Kidney tubule cell (primary cell): ENCODE data around the gene ERVMER34-1.

Source experiments
- DNase-seq: peaks from one replicate; pipeline ENCODE4 v3.0.0-alpha.2; 2018; ENCODE audit warnings: low spot score

ERVMER34-1 gene, protein sequence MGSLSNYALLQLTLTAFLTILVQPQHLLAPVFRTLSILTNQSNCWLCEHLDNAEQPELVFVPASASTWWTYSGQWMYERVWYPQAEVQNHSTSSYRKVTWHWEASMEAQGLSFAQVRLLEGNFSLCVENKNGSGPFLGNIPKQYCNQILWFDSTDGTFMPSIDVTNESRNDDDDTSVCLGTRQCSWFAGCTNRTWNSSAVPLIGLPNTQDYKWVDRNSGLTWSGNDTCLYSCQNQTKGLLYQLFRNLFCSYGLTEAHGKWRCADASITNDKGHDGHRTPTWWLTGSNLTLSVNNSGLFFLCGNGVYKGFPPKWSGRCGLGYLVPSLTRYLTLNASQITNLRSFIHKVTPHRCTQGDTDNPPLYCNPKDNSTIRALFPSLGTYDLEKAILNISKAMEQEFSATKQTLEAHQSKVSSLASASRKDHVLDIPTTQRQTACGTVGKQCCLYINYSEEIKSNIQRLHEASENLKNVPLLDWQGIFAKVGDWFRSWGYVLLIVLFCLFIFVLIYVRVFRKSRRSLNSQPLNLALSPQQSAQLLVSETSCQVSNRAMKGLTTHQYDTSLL

DNA sequence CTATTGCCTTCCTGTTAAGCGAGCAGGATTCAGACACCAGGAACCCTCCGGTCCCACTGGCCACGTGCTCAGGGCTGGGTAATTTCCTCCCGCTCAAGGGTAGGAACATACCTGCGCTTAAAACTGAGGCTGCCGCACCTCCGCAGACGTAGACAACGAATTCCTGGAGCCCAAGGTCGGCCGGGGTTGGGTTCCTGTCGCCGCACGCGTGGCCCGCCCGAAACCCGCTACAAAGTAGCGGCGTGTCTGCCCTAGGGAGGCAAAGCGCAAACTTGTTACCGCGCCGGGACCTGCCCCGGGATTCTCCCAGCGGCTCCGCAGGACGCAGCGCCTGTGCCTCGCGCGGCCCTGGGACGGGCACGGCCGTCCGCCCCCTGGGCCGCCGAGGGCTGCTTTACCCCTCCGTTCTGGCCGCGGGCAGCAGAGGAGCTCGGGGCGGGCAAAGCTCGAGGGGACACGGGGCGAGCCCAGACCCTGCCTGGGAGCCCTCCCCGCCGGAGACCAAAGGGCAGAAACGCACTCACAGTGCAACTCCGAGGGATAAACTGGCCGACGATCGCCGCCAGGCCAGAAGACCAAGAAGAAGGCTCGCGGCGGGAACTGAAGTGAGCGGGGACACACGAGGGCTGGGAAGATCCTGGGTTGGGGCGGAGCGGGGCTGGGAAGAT, at the start of gene ERVMER34-1:
Gene ERVMER34-1, minus strand, starts transcription at position 607 of the 668 bp plus-strand sequence. CDS start 5,905 bp downstream, outside the sequence.
- peak; percentile 44 for DNase-seq

DNA sequence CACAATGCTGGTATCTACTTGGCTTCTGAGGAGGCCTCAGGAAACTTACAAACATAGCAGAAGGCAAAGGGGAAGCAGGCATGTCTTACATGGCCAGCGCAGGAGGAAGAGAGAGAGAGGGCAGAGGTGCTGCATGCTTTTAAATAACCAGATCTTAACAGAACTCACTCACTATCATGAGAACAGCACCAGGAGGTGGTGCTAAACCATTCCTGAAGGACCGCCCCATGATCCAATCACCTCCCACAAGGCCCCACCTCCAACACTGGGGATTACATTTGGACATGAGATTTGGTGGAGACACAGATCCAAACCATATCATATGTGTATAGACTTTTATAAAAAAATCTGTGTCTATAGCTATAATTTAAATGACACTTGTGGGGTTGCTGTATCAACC, 48.6 kb upstream of the ERVMER34-1 start:
- DNase-seq, result no peak

DNA sequence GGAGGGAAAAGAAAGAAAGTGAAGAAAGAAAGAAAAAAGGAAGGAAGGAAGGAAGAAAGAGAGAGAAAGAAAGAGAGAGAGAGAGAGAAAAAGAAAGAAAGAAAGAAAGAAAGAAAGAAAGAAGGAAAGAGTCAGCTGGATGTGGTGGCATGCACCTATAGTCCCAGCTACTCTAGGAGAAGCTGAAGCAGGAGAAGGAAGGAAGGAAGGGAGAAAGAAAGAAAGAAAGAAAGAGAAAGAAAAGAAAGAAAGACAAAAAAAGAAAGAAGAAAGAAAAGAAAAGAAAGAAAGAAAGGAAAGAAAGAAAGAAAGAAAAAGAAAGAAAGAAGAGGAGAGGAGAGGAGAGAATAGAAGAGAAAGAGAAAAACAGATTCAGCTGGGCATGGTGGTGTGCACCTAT, 44.3 kb upstream of the ERVMER34-1 start:
- no peak for DNase-seq

DNA sequence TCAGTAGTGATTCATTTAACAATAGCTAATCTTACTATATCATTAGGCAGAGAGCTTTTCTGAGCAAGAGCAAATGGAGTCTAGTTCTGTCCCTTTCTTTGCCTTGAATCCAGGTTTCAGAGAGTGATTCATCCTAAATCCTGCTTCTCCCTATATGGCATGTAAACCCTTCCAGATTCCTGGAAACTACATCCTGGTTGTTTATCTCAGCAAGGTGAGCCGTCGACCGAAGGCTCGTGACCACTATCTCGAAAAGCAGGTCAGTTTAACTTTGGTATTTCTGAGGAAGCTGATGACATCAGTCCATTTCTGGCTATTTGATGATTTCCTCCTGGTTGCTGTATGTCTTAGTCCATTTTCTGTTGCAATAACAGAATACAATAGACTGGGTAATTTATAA, 40.7 kb upstream of the ERVMER34-1 start:
- peak; percentile 55 for DNase-seq

DNA sequence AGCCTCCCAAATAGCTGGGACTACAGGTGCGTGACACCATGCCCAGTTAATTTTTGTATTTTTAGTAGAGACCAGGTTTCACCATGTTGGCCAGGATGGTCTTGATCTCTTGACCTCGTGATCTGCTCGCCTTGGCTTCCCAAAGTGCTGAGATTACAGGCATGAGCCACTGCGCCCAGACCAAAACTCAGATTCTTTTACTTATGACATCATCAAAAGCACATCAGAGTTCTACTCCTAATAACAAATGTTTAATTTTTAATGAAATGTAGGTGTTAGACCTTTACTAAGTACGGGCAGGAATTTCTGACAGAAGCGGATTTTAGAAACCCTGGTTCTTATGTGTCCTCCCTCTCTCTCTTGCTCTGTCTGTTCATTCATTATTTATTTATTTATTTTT, 38.5 kb upstream of the ERVMER34-1 start:
- no peak for DNase-seq

DNA sequence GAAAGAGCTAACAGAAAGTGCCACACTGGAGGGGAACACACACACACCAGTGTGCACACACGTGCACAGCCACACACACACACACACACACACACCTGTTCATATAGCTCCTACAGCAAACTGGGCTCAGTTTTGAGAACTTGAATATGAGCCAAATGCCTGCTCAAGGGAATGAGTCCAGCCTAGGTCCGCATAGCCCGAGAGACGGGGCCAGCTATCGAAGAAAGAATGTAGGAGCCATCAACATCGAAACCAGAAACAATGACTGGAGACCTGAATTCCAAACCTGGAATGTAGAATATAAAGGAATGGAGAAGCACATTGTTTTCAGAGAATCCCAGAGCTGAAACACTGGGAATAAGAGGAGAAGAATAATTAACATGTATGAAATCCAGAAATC, 37.6 kb upstream of the ERVMER34-1 start:
- DNase-seq, result peak; percentile 28

DNA sequence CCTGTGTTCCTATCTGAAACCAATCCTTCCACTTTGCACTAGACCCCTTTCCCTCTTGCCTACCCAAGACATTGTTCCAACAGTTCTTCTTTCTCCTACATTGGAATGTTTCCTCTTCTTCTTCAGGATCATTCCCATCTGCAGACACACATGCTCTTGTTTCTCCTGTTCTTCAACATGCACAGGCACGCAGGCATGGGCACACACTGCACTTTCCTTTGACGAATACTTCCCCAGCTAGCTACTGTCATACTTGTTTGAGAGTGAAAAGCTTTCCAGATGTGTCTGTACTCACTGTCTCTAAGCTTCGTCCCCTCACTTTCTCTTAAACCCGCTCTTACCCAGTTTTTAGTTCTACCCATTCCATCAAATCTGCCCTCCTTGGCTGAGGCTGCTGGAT, 31.8 kb upstream of the ERVMER34-1 start:
- DNase-seq, result no peak

DNA sequence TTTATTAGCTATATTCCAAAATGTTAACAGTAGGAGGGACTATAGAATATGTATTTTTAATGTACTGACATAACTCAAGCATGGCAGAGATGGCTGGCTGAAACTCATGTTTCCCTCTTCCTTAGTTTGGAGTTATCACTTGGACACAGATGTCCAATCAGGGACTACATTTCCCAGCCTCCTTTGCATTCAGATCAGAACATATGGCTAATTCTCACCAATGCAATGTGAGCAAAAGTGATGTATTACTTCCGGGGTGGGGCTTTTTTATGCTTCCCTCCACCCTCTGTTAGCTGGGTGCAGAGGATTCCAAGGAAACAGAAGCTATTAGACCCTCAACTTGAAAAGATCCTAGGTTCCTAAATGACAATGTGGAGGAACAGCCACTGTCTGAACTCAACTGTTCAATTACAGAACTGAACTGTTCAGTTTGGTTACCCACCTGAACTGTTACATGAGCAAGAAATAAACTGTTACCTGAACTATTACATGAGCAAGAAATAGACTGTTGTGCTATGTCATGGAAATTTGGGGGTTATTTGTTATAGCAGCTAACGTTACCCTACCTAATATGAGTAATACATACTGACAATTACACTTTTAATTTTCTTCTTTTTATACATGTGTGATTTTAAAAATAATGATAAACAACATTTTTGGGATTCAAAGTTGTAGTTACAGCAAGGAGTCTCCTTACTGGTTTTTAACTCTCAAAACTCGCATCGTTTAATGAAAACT, 29.6 kb upstream of the ERVMER34-1 start:
- DNase-seq, result no peak

DNA sequence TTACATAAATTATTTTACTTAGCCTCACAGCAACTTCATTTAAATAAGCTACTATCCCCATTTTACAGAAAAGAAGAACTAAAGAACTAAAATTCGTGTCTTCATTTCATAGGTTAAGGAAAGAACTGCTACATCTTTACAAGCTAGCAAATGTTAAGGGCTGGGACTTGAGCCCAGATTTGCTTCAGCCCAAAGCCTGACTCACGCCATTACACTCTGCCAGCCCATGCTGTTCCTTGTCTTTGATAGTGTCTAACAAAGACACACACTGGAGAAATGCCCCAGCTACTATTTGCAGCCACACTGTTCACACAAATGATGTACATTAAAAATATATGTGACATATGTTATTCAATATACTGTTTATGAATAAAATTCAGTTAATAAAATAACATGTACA, 29.0 kb upstream of the ERVMER34-1 start:
- DNase-seq, result no peak

DNA sequence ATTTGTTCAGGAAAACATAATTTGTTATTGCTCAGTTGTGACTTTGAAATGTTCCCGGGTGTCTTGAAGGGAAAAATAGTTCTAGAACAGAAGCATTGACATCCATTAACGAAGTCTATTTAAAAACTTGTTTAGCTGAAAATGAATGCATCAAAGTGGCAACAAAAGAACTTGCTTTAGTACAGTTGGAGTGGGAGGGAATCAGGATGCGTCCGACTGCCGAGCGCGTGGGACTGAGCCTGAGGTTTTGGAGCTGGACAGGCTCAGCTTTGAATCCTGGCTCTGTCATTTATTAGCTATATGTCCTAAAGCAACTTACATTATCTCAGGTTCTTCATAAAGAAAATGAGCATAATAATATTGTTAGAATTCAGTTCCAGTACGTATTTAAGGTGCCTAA, 9.0 kb upstream of the ERVMER34-1 start:
- DNase-seq, result no peak

DNA sequence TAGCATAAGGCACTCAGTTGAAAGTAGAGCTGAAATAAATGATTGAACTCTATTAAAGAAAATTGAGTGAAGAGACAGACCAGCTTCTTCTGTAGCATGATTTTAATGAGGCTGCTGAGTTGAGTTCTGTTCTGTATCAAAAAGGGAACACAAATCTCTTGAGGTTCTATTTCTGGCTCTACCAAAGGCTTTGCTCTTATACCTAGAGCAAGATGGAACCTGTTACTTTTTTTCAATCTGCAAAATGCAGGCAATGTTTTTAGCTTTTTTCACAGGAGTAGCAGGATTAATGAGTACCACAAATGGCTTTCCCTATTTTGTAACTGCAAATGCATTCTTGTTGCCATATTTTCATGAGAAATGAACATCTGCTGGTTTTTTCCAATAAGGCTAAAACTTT, 4.2 kb upstream of the ERVMER34-1 start:
- DNase-seq, result no peak

DNA sequence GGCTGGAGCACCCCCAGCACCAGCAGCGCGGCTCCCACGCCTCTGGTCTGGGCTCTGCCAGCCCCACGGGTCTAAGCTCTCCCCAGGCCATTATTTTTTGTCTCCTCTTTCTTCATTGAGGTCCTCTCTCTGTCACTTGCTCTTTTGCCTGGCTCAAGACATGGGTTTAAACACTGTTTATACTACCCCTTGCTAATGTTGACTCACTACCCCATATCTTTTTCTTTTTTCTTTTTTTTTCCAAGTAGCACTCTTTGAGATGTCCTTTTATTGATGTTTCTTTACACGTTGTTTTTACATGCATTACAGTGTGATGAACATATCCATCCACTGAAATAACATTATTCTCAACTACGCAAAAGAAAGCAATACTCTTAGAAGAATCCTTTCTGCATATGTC, 1.7 kb upstream of the ERVMER34-1 start:
- DNase-seq, result no peak

DNA sequence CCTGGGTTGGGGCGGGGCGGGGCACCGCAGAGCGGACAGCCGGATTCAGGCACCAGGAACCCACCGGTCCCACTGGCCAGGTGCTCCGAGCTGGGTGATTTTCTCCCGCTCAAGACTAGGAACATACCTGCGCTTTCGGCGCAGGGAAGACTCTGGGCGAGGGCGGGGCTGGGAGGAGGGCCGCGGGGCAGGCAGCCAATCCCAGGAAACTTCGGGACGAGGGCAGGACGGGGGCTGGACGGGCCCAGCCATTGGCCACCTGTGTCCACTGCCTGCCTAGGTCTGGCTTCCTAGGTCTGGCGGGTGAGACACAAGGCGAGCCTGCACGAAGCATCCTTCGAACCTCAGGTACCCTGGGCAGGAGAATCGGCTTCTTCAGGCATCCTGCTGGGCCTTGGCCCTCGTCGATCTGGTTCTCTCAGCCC, 274 bp upstream of the ERVMER34-1 start:
- DNase-seq, result peak; percentile 86

DNA sequence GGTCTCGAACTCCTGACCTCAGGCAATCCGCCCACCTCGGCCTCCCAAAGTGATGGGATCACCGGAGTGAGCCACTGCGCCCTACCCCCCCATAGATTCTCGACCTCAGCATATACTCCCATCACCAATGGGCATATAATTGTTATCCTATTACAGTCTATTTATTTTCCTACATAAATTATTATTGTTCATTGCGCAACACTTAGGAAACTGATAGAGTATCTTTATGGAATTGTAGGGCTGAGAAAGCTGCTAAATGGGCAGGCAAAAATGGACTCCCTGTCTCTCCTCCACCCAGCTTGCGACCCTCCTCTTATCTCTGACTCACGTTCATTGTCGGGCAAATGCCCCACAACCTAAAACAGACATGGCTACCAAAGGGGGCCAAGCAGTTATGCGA, 1.0 kb downstream of the ERVMER34-1 start:
- DNase-seq, result no peak

DNA sequence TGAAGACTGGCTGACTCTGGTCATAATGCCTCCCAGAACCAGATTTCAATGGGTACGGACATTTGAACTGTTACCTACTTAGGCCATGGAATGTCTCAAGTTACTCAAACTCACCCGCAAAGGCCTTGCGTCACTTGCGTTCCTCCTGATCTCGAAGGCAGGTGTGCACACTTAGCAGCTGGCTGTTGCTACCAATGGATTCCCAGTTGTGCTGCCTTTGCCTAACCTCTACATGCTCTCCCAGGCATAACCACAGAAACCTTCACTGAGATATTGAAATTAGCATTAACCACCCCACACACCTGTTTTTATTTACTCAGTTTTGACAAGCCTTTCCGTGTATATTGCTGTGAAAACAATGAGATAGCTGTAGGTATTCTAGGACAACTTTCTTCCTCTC, 2.8 kb downstream of the ERVMER34-1 start:
- DNase-seq, result no peak

DNA sequence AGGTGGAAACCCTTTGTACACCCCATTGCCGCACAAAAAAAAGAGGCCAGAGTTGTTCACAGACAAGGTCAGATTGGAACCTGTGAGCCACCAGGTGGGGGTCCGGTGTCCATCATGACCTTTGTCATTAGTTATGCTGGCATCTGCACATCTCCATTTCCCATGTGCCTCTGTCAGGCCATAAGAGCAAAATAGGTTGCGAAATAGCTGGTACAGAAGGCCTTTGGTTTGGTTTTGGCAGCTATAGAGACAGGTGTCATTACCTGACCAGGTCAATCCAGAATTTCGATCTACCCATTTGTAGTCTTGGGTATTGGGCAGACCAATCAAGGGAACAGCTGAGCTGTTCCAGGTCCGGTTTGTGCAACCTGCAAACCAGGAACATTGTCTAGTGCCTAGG, 6.6 kb downstream of the ERVMER34-1 start:
- no peak for DNase-seq

DNA sequence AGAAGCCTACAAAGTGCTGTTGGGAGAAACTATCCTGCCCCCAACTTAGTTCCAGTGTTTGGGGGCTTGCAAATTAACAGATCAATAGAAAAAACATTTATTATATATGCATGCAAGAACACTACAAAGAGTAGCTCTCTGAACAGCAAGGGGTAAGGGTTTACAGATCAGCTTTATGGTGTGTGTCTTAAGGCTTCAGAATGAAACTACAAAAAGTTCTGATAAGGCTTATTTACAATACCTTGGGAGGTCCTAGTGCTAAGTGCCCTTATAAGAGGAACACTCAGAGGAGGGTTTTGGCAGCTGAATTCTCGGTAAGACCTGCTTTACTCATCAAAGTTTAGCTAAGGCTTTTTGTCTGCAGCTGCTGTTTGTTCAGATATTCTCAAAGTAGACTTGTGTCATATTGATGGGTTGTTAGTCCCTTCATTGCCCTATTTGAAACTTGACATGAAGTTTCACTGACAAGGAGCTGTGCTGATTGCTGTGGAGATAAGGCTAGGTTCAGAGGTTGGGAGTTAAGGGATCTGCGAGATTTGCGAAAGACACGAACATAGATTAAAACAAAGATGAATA, 7.7 kb downstream of the ERVMER34-1 start:
- DNase-seq, result no peak

DNA sequence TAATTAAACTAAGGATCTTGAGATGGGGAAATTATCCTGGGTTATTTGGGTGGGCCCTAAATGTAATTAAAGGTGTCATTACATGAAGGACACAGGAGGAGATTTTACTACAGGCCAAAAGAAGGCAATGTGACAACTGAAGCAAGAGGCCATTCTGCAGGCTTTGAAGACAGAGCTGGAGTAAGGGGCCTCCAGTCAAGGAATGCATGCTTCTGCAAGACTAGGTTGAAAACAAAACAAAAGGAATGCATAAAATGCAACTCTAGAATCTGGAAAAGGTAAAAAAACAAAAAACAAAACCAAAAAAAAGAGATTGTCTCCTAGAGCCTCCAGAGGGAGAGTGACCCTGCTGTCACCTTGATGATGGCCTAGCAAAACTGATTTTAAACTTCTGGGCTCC, 21.6 kb downstream of the ERVMER34-1 start:
- DNase-seq, result no peak

DNA sequence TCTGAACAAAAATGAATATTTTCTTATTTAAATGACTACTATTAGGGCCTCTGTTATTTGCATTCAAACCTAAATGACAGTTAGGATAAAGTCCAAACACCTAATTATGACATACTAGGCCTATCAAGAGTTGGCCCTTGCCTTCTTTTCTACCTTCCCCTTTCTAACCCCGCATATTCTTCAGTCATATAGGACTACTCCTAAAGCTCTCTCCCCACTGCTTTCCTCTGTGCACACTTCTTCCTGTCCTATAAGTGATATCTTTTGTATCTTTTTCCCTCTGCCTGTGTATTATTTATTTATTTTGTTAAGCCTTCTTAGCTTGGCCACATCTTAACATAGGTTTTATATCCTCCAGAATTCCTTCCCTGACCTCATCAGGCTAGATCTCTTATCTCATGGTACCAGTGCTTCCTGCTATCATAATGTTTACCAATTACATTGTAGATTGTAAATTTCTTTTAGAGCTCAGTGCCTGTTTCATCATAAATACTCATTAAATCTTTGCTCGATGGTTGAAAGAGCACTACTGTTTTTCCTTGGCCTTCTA, 22.5 kb downstream of the ERVMER34-1 start:
- no peak for DNase-seq

DNA sequence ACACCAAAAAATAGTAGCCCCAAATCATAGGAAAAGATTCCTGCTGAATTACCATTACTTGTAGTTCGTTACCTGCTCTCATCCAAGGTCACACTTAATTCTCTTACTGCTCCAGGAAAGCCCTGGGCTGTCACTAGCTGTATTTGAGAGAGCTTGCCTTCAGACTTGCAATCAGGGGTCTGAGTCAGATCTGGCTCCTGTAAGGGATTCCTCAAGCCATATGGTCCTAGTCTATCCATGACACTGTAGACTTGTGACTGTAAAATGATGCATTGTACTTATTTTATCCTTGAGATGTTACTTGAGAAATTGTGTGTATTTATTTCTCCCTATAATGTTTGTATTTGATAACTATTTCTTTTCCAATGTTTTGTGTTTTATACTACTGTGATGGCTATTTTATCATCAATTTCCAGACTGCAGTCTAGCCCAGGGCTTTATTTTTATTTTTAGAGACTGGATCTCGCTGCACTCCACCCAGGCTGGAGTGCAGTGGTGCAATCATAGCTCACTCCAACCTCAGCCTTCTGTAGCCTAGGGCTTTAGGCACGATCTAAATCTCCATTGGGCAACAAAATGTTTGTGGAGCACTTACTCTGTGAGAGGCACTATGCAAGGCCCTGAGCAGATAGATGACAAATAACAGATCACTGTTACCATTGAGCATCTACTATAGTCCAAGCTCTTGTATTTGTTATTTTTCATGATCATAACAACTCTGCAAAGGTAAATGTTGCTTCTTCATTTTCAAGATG, 24.2 kb downstream of the ERVMER34-1 start:
- no peak for DNase-seq
